Inflammatory macrophage (primary cell): ENCODE measurements around the gene H1-8.
"Not testable (repeated sequence)": the region's sequence is repeated elsewhere in the genome, so short reads cannot be mapped to it uniquely, and the experiment has no call there.

Experiments
- DNase-seq, 2 donors: peaks; one replicate each; pipeline ENCODE4 v3.0.0-alpha.2; 2020 to 2022
- total RNA-seq, 18 experiments: gene quantifications; one replicate each; lab custom pipeline; 2026; ENCODE audit warnings: mixed read lengths in 6 of 18, inconsistent platforms in 2 of 18; lab: John Stamatoyannopoulos, UW

Gene H1-8, protein sequence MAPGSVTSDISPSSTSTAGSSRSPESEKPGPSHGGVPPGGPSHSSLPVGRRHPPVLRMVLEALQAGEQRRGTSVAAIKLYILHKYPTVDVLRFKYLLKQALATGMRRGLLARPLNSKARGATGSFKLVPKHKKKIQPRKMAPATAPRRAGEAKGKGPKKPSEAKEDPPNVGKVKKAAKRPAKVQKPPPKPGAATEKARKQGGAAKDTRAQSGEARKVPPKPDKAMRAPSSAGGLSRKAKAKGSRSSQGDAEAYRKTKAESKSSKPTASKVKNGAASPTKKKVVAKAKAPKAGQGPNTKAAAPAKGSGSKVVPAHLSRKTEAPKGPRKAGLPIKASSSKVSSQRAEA
- total RNA-seq: 0 to 0.07 (median 0) reads per million in 18 experiments

DNA sequence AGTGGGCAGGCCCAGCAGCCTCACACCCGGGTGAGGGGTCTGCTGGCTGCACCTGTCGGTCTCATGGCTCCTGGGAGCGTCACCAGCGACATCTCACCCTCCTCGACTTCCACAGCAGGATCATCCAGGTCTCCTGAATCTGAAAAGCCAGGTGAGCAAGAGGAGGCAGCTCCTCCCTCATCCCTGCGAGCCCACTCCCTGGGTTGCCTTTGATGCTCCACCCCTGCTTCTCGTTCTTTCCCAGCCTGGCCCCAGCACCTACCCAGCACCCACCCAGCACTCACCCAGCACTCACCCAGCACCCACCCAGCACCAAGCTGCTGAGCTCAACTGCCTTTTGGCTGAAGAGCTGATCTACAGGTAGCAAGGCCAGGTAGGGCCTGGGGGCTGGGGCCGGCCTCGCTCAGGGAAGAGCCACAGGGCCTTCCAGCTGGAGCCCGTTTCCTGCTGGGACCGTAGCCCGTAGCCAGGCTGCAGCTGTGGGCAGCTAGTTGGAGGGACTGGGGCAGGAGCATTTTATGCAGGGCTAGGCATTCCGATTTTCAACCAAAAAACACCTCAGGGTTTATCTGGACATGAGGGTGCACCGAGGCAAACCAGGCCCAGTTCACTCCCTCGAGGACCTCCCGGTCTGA lies at the start of gene H1-8:
Gene H1-8, plus strand, starts transcription at position 20 of the 635 bp plus-strand sequence. Its CDS starts 44 bp downstream, at position 64.
- no peak for DNase-seq

- no peak for DNase-seq
Measured at GRCh38 chr3:129493206-129493605, 49.8 kb upstream of the H1-8 start.

GRCh38 chr3:129494499-129494898 lies 48.5 kb upstream of the H1-8 start:
- not testable (repeated sequence) for DNase-seq

GRCh38 chr3:129495006-129495639 lies 47.9 kb upstream of the H1-8 start:
- not testable (repeated sequence) for DNase-seq

GRCh38 chr3:129497876-129498275 lies 45.1 kb upstream of the H1-8 start:
- not testable (repeated sequence) for DNase-seq

GRCh38 chr3:129498603-129499488 lies 44.1 kb upstream of the H1-8 start:
- DNase-seq: not testable (repeated sequence)

DNA sequence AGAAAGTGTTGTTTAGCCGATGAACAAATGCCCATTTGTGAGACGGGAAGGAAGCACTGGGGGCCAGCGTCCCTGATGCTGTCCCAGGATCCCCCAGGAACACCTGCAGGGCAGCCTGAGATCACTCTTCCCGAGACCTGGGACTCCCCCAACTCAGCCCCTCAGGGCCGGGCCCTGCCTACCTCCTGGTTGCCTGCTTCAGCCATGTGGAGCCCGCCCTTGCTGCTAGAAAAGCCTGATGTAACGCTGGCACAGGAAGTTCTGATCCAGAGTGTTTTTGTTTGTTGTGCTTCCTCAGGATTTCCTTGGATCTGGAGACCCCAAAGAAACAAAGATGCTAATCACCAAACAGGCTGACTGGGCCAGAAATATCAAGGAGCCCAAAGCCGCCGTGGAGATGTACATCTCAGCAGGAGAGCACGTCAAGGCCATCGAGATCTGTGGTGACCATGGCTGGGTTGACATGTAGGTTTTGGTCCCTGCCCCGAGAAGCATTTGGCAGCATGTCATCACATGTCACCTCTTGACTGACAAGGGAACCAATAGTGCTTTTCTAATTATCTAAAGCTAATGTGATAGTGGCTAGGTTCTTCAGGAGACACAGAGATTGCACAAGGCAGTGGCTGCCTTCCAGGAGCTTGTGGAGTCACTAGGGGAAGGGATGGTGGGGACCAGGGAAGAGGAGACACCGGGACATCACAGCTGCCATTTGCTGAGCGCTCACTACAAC lies 43.2 kb upstream of the H1-8 start:
- DNase-seq: not testable (repeated sequence)

GRCh38 chr3:129500334-129500658 lies 42.7 kb upstream of the H1-8 start:
- no peak for DNase-seq

DNA sequence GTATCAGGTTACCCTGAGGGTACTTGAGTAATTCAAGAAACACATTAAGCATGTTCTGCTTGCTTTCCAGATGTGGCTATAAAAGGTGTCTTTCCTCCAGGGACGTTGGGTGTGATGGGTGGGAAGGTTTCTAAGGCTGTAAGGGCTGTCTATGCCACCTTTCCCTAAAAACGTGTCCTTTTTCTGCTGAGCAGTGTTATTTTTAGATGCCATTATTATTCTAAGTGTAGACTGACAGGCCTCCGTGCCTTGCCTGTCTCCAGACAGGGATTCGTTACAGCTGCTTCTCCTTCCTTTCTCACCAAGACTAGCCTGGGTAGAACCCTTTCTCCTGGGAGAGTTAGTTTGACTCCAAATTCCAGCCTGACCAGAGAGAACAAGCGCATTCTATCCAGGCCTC lies 41.3 kb upstream of the H1-8 start:
- DNase-seq: no peak

GRCh38 chr3:129502641-129503408 lies 40.1 kb upstream of the H1-8 start:
- no peak for DNase-seq

DNA sequence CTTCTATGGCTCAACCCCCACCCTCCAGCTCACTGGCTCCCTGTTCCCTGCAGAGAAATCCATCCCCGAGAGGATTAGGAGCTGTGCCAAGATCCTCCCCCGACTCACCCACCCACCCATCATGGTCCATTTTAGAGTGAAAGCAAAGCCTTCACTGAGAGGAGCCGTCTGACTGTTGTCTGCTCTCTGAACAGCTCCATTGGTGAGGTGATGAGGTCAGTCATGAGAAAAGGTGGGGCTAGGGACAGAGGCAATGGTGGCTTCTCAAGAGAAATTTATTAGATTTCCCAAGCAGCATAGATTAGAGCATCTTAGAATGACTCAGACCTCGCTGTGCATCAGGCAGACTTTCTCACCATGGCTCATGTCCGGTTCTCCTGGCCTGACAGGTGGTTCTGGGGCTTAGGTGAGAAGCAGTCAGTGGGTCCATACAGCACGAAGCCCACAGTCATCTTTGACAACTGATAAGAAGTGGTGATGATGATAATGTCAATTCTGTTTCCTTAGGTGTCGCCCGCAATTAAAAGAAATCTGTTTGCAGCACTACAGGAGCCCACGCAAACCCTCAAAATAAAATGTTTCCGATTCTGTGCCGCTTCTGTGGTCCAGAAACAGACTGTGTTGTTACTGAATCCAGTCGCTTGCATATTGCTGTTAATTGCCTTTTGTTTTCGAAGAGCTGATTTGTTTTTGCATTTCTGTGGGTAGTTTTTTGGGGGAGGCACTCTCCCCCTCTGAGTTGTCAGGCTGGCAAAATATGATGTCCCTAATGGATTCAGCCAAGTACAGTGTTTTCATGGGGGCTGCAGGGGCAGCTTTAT lies 39.3 kb upstream of the H1-8 start:
- DNase-seq: no peak

- DNase-seq: peak; percentile 18 to 46
Measured at GRCh38 chr3:129504471-129505100, 38.4 kb upstream of the H1-8 start.

GRCh38 chr3:129505341-129505740 lies 37.6 kb upstream of the H1-8 start:
- no peak for DNase-seq

DNA sequence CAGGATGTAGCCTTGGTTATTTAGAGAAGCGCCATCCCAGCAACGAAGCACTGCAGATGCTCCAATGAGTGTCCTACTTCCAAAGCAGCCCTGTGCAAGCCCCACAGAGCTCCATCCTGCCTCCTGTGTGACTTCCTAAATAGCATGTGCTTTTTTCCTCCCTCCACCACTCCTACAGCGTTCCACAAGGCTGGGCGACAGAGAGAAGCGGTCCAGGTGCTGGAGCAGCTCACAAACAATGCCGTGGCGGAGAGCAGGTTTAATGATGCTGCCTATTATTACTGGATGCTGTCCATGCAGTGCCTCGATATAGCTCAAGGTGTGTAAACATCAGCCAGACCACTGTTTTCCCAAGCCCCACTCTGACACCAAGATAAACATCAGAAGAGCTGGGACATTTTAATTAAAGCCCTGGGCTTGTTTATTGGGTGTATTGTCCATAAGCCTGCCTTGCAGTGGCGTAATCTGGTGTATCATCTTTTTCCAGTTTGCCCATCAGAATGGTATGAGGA lies 36.7 kb upstream of the H1-8 start:
- DNase-seq: no peak

GRCh38 chr3:129507181-129507831 lies 35.7 kb upstream of the H1-8 start:
- no peak for DNase-seq

DNA sequence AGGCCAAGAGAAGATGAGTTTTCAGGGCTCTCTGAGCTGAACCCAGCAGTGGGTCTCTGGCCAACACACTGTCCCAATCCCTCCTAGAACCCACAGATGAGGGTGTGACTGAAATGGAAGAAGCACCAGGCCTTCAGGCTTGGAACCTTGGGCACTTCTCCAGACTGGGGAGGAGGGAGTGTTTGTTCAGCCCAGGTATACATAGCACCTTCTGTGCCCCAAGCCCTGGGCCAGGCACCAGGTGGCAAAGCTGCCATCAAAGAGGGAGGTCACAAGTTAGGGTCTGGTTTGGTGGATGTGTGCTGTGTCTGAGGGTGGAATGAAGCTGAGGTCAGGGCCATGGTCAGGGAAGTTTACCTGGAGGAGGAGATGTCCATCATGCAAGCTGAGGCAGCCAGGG lies 30.4 kb upstream of the H1-8 start:
- DNase-seq: no peak

DNA sequence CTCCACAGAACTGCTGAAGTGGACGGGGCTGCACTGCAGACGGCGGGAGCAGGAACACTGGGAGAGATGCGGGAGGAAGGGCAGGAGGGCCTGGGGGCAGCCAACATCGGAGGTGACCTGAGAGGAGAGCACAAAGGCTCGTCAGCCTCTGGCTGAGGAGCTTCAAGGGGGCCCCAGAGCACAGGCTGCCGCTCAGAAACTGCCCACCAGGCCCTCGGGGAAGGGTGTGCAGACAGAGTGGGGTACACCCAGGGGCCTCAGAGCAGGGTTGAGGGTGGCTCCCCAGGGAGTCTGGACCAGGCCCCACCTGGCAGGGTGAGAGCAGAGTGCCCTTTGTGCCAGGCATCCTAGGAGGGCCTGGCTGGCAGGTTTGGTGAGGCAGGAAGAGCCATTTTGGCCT lies 29.3 kb upstream of the H1-8 start:
- no peak for DNase-seq

- DNase-seq: no peak
Measured at GRCh38 chr3:129514110-129514509, 28.9 kb upstream of the H1-8 start.

- DNase-seq: no peak
Measured at GRCh38 chr3:129514563-129514962, 28.4 kb upstream of the H1-8 start.
